Immature natural killer cell (primary cell): ENCODE measurements around the gene U2AF2. TPM values are rescaled to one million over a fixed set of nuclear protein-coding genes. Genes with fewer than 3 reads are reported as not detected.

Source experiments
- DNase-seq, 3 donors: peaks; one replicate each; pipeline ENCODE4 v3.0.0; 2022; ENCODE audit warnings: mixed read lengths in 1 of 3
- H3K27ac Mint-ChIP-seq, 6 donors: one replicate each; pipeline ENCODE4 v1.8.0; 2020; ENCODE audit warnings: mixed read lengths in 6 of 6, mild to moderate bottlenecking in 5 of 6, inconsistent platforms in 4 of 6, moderate library complexity in 3 of 6
- H3K27me3 Mint-ChIP-seq, 3 donors: one replicate each; pipeline ENCODE4 v1.8.0; 2020 to 2021; ENCODE audit warnings: low read depth in 3 of 3, mild to moderate bottlenecking in 3 of 3, mixed read lengths in 3 of 3, moderate library complexity in 3 of 3, inconsistent platforms in 1 of 3
- H3K36me3 Mint-ChIP-seq, 3 donors: one replicate each; pipeline ENCODE4 v1.8.0; 2020; ENCODE audit warnings: mixed read lengths in 3 of 3, inconsistent platforms in 2 of 3, mild to moderate bottlenecking in 2 of 3
- H3K4me1 Mint-ChIP-seq, 2 donors: one replicate each; pipeline ENCODE4 v1.8.0; 2020; ENCODE audit warnings: inconsistent platforms in 2 of 2, mild to moderate bottlenecking in 2 of 2, mixed read lengths in 2 of 2, moderate library complexity in 1 of 2
- H3K4me3 Mint-ChIP-seq, 5 donors: one replicate each; pipeline ENCODE4 v1.8.0; 2020; ENCODE audit warnings: mild to moderate bottlenecking in 5 of 5, mixed read lengths in 5 of 5, inconsistent platforms in 3 of 5, moderate library complexity in 3 of 5
- H3K9me3 Mint-ChIP-seq, 6 donors: one replicate each; pipeline ENCODE4 v1.8.0; 2020; ENCODE audit warnings: mild to moderate bottlenecking in 6 of 6, mixed read lengths in 6 of 6, inconsistent platforms in 4 of 6, moderate library complexity in 3 of 6
- polyA plus RNA-seq, 3 donors: library from polyadenylated mRNA; unstranded; fragments of 300-500 nt; fragmentation: Illumina TruSeq; gene quantifications; one replicate each; pipeline ENCODE4 v1.2.3, GENCODE V29; 2021

Gene U2AF2
- polyA plus RNA-seq, 3 donors from 2014 or later = 3.1 to 17.0 (median 8.0) TPM

DNA sequence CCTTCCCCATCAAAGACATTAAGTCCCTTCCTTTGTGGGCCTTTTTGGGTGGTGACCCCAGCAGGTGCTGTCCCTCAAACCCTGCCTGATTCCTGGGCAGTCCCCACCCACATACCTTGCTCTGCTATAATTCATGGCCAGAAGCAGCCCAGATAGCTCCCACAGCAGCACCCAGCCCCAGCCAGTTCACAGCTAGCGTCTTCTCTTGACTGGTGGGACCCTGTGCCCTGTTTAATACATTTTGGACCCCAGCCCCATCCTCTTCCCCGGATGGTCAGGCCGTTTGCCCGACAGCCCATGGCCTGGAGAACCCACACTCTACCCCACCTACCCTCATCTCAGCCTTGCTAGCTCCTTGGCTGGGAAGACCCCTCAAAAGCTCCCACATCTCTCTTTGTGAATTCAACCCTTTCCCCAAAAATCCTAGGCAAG lies 4.7 kb upstream of the U2AF2 start:
- peaks cover 9 to 29% of the 10 kb centered on the region in 2 donors for H3K4me1 Mint-ChIP-seq
- no peak for DNase-seq
- peaks cover 14 to 25% (median 15%) of the 10 kb centered on the region in 3 donors for H3K27me3 Mint-ChIP-seq
- H3K36me3 Mint-ChIP-seq = no peaks in the 10 kb centered on the region
- H3K27ac Mint-ChIP-seq = no peak overlapping the region
- H3K9me3 Mint-ChIP-seq = no peaks in the 10 kb centered on the region
- peak overlapping the region in 4 of 5 donors; percentile 17 to 52 (median 36) for H3K4me3 Mint-ChIP-seq

DNA sequence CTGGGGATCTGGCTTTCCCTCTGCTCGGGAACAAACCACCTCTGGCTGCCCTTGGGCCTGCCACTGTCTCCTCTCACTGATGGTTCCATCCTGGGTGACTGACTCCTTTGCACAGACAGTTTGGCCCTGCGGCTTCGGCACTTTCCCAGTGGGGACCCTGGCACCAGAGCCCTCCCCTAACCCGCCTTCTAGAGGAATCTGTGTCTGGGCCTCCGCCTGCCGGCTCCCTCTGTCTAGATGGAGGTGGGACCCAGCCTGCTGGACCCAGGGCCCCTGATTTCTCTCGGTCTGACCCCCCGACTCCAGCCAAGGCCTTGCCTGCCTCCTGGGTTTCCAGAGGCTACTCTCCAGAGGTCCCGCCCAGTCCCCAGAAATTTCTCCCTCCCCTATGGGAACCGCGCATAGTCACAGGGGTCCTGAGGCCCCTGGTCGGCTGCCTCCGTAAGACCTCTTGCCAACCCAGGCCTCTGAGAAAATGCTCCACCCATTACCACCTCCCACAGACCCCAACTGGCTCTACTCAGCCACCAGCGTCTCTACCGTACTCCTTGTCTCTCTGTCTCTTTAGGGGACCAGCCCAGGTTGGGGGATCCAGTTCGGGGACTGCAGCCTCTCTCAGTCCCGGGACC lies 4.1 kb upstream of the U2AF2 start:
- Mint-ChIP-seq H3K27ac (no peak overlapping the region), H3K27me3 (peaks cover 17 to 27% (median 19%) of the 10 kb centered on the region in 3 donors), H3K36me3 (no peaks in the 10 kb centered on the region), H3K4me1 (peaks cover 12 to 30% of the 10 kb centered on the region in 2 donors), H3K9me3 (no peaks in the 10 kb centered on the region), H3K4me3 (peak overlapping the region in 4 of 5 donors; percentile 29 to 52 (median 46))
- no peak for DNase-seq

DNA sequence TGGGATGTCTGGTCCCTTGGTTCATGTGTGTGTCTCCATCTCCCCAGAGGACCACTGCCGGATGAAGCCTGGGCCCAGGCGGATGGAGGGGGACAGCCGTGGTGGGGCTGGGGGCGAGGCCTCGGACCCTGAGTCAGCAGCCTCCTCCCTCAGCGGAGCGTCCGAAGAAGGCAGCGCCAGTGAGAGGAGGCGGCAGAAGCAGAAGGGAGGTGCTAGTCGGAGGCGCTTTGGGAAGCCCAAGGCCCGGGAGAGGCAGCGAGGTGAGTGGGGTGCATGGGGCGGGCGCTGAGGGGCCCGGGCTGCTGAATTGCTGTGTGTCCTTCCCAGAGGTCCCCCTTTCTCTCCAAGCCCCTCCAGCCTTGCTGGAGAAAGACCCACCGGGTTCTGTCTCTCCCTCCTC lies 3.6 kb upstream of the U2AF2 start:
- no peak overlapping the region for H3K27ac Mint-ChIP-seq
- peaks cover 18 to 35% of the 10 kb centered on the region in 2 donors for H3K4me1 Mint-ChIP-seq
- H3K27me3 Mint-ChIP-seq = peaks cover 17 to 28% (median 23%) of the 10 kb centered on the region in 3 donors
- H3K9me3 Mint-ChIP-seq = no peaks in the 10 kb centered on the region
- peak overlapping the region in 1 of 5 donors; percentile 49 for H3K4me3 Mint-ChIP-seq
- no peaks in the 10 kb centered on the region for H3K36me3 Mint-ChIP-seq
- DNase-seq = no peak

DNA sequence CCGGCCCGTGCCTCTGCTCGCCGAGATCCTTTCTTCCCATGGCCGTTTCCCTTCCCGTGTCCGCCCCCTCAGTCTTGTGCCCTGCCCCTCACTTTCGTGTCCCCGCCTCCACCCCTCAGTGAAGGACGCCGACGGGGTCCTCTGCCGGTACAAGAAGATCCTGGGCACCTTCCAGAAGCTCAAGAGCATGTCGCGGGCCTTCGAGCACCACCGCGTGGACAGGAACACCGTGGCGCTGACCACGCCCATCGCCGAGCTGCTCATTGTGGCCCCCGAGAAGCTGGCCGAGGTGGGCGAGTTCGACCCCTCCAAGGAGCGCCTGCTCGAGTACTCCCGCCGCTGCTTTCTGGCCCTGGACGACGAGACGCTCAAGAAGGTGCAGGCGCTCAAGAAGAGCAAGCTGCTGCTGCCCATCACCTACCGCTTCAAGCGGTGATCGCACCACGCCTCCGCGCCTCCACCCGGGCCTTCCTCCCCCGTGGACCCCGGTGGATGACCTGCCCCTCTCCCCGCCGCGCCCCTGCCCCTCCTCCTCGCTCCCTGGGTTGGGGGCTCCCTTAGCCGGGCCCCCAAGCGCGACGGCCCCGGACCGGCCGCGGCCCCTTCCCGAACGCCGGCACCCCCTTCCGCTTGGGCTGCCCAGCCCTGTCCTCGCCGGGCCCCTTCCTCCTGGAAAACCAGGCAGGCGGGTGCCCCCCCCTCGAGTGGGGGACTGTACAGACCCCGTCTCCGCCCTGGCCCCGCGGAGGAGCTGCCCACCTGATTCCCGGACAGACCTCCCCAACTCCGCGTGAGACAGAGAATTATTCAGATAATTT lies 2.3 kb upstream of the U2AF2 start:
- no peak for DNase-seq
- Mint-ChIP-seq H3K9me3 (no peaks in the 10 kb centered on the region), H3K4me1 (peaks cover 24 to 41% of the 10 kb centered on the region in 2 donors), H3K27me3 (peaks cover 17 to 29% (median 26%) of the 10 kb centered on the region in 3 donors), H3K4me3 (peak overlapping the region in 1 of 5 donors; percentile 33), H3K36me3 (no peaks in the 10 kb centered on the region), H3K27ac (peak overlapping the region in 1 of 6 donors; percentile 62)

DNA sequence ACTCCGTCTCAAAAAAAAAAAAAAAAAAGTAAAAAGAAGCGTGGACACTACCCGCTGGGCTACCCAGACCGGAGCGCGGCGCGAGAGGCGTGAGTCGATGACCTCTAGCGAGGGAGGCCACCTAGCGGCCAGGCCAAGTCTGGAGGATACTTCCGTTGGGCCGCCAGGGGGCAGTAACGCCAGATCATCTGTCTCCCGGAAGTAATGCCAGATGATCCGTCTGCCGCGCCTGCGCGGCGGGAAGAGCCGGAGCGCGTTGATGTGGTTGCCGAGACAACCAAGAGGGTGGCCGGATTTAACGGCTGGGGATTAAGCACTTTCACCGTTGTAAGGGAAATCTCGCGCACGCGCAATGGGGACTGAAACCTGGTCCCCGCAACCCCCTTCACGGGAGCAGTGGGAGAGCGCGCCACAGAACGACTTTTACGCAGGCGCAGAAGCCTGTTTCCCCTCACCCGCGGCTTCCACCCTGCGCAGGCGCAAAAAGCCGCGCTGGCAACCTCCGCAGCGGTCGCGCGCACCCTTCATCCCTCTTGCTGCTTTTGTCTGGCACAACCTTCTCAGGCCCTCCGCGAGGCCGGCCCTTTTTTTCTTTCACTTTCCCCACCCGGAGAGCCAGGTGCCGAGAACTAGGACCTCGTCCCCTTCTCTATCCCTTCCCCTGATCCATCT lies 1.0 kb upstream of the U2AF2 start:
- peak overlapping the region; percentile 92 to 99 (median 94) for H3K4me3 Mint-ChIP-seq
- H3K36me3 Mint-ChIP-seq = no peaks in the 10 kb centered on the region
- H3K4me1 Mint-ChIP-seq = peaks cover 32 to 46% of the 10 kb centered on the region in 2 donors
- H3K27ac Mint-ChIP-seq = peak overlapping the region; percentile 94 to 99 (median 98)
- no peaks in the 10 kb centered on the region for H3K9me3 Mint-ChIP-seq
- H3K27me3 Mint-ChIP-seq = peaks cover 17 to 26% (median 26%) of the 10 kb centered on the region in 3 donors
- peak; percentile 99 to 100 (median 100) for DNase-seq

DNA sequence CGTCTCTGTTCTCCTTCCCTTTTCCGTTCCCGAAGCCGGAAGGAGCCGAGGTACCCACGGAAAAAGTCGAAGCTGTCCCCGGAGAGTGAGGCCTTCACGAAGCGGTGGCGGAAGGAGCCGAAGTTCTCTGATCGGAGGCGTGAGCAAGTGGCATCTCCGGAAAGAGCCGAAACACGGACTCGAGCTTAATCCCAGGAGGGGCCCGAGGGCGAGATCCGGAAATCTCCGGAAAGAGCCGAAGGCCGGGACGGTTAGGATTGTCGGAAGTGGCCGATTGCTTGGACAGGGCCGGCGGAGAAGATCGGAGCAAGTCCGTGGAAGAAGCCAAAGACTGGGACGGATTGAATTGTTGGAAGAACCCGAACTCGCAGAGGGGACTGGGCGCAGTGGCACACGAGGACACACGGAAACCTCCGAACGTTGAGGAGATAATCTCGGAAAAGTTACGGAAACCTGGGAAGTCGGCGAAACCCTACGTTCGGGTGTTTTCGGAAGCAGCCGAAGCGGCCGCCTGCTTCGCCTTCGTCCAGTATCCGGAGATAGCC lies 440 bp upstream of the U2AF2 start:
- peaks cover 36 to 48% of the 10 kb centered on the region in 2 donors for H3K4me1 Mint-ChIP-seq
- peak overlapping the region; percentile 94 to 99 (median 98) for H3K27ac Mint-ChIP-seq
- no peaks in the 10 kb centered on the region for H3K9me3 Mint-ChIP-seq
- H3K27me3 Mint-ChIP-seq = peaks cover 17 to 26% (median 26%) of the 10 kb centered on the region in 3 donors
- H3K36me3 Mint-ChIP-seq = peaks cover 0 to 2% (median 0%) of the 10 kb centered on the region in 3 donors
- peak; percentile 99 to 100 (median 100) for DNase-seq
- H3K4me3 Mint-ChIP-seq = peak overlapping the region; percentile 92 to 99 (median 94)

DNA sequence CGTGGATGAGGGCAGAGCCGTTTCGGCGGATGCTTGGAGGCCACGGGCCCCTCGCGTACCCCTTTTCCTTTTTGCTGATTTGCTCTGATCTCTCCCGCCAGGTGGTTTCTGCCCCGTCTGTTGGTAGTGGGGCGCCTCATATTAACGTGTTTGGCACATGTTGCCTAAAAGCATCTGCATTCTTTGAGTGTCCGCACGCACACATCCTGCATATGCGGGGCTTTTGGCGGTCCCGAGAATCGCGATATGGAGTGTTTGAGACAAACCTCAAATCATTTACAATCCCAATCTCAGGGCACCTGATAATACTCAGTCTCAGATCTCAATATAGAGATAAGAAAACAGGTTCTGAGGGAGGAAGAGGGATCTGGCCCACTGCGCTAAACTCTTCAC lies 809 bp downstream of the U2AF2 start:
- Mint-ChIP-seq H3K27me3 (peaks cover 15 to 26% (median 24%) of the 10 kb centered on the region in 3 donors), H3K4me3 (peak overlapping the region; percentile 92 to 99 (median 94)), H3K9me3 (no peaks in the 10 kb centered on the region), H3K36me3 (peaks cover 0 to 5% (median 0%) of the 10 kb centered on the region in 3 donors), H3K27ac (peak overlapping the region; percentile 95 to 99 (median 97)), H3K4me1 (peaks cover 40 to 45% of the 10 kb centered on the region in 2 donors)
- no peak for DNase-seq

DNA sequence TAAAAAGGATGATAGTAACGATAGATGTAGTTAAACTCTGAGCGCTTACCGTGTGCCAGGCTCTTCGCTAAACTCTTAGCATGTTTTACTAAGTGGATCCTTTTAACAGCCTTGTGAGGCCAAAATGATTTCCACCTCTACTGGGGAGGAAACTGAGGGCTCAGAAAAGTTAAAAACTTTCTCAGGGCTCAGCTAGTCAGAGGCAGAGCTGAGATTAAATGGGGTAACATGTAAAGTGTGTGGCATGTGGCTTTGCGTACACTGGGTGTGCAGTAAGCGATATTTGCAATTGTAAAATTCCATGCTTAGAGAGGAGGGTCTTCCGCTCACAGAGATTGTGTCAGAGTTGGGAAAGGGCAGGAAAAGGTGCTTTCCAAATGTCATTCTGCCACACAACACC lies 1.7 kb downstream of the U2AF2 start:
- Mint-ChIP-seq H3K4me1 (peaks cover 40 to 45% of the 10 kb centered on the region in 2 donors), H3K36me3 (peaks cover 0 to 5% (median 0%) of the 10 kb centered on the region in 3 donors), H3K9me3 (no peaks in the 10 kb centered on the region), H3K4me3 (peak overlapping the region; percentile 92 to 99 (median 94)), H3K27ac (peak overlapping the region; percentile 95 to 99 (median 97)), H3K27me3 (peaks cover 15 to 26% (median 24%) of the 10 kb centered on the region in 3 donors)
- no peak for DNase-seq

DNA sequence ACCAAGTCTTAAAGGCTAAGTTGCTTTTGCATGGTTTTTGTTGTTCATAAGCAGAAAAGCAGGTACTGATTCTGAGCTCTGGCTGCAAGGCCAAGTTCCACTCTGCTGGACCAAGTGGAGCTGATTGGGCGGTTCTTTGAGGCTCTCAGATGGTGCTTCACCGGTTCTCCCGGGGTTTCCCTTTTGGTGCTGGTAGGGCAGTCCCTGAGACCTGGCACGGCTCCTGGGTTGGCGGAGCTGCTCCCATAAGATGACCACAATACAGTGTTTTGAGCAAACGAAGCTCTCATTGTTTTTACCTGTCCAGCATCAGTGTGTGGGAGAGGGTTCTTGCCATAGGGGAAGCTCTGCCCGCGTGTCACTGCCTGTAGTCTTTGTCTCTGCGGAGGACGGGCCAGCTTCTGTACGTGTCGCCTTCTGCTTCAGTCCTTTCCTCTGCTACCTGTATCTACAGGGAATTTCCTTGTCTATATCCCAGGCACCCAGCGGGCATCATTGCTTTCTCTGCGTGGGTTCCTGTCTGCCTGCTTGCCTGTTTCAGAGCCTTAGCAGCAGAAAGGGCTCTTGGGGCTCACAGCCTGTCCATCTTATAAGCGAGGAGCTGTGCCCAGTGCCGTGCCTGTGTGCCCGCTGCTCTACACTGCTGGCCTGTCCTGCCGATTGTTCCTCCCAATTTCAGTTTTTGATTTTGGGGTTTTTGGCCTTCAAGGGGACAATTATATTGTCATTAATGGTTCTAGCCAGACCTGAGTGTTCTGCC lies 2.3 kb downstream of the U2AF2 start:
- Mint-ChIP-seq H3K4me3 (peak overlapping the region; percentile 72 to 98 (median 94)), H3K36me3 (peaks cover 0 to 10% (median 4%) of the 10 kb centered on the region in 3 donors), H3K9me3 (no peaks in the 10 kb centered on the region), H3K4me1 (peaks cover 47 to 49% of the 10 kb centered on the region in 2 donors), H3K27me3 (peaks cover 15 to 29% (median 24%) of the 10 kb centered on the region in 3 donors), H3K27ac (peak overlapping the region; percentile 46 to 97 (median 72))
- no peak for DNase-seq

DNA sequence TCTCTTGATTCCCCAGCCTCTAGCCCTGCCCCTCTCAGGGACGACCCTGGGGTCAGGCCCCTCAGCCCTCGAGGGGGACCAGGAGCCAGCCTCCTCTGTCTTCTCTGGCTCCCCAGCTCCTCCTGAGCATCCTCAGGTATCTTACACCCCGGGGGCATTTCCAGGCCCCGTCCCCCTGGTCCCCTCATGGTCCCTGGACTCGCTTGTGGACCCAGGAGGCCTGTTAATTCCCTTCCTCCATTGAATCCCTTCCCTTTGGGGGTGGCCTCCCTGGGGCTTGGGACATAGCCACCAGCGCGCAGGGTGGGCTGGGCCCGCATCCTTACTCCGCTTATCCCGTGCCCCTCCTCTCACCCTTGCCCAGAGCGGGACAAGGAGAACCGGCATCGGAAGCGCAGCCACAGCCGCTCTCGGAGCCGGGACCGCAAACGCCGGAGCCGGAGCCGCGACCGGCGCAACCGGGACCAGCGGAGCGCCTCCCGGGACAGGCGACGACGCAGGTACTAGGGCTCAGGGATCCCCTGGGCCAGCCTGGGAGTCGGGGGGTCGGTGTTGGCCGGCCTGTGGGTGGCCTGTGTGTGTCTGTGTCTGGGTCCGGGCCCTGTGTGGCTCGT lies 4.1 kb downstream of the U2AF2 start:
- Mint-ChIP-seq H3K4me3 (peak overlapping the region in 3 of 5 donors; percentile 18 to 94 (median 65)), H3K9me3 (no peaks in the 10 kb centered on the region), H3K27ac (peak overlapping the region in 1 of 6 donors; percentile 79), H3K27me3 (peaks cover 11 to 23% (median 19%) of the 10 kb centered on the region in 3 donors), H3K36me3 (peaks cover 8 to 22% (median 13%) of the 10 kb centered on the region in 3 donors), H3K4me1 (peaks cover 53 to 62% of the 10 kb centered on the region in 2 donors)
- DNase-seq = no peak

DNA sequence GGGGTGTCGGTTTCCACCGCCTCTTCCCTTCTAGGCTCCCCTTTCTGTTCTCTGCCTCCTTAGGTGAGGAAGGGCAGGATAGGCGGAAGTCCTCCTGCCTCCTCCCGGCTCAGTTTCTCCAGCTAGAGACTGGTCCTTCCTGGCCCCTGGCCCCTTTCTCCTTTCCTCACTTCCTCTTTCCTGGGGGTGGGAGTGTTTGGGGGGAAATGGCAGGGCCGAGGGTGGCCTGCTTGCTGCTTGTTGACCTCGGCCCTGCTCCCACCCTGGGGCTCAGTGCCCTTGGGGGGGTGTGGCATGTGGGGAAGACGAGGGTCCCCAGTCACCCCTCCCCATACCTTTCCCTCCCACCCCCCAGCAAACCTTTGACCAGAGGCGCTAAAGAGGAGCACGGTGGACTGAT lies 5.0 kb downstream of the U2AF2 start:
- H3K9me3 Mint-ChIP-seq = no peaks in the 10 kb centered on the region
- peaks cover 8 to 31% (median 13%) of the 10 kb centered on the region in 3 donors for H3K36me3 Mint-ChIP-seq
- peaks cover 4 to 16% (median 15%) of the 10 kb centered on the region in 3 donors for H3K27me3 Mint-ChIP-seq
- H3K4me1 Mint-ChIP-seq = peaks cover 52 to 67% of the 10 kb centered on the region in 2 donors
- DNase-seq = no peak
- H3K4me3 Mint-ChIP-seq = peak overlapping the region in 1 of 5 donors; percentile 65
- peak overlapping the region in 2 of 6 donors; percentile 28 to 55 for H3K27ac Mint-ChIP-seq

DNA sequence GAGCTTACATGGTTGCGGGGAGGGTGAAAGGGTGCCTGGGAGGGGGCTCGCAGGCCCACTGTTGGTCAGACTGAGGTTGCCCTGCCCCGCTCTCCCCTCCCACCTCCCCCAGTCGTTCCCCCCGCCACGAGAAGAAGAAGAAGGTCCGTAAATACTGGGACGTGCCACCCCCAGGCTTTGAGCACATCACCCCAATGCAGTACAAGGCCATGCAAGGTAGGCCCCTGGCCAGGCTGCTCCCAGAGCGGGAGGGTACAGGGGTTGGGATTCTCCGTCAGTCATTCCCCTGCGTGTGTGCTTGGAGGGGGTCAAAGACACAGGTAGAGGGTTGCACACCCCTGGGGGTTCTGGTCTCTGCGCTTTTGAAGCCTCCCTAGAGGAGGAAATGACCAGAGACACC lies 5.6 kb downstream of the U2AF2 start:
- DNase-seq = no peak
- Mint-ChIP-seq H3K4me1 (peaks cover 51 to 67% of the 10 kb centered on the region in 2 donors), H3K9me3 (no peaks in the 10 kb centered on the region), H3K36me3 (peaks cover 8 to 33% (median 13%) of the 10 kb centered on the region in 3 donors), H3K27me3 (peaks cover 5 to 12% (median 11%) of the 10 kb centered on the region in 3 donors), H3K27ac (no peak overlapping the region), H3K4me3 (no peak overlapping the region)
